Fibroblast of lung (primary cell): ENCODE data around the gene IFT122.

Source experiments
- EZH2 ChIP-seq: IDR thresholded peaks from 2 replicates; pipeline ENCODE4 v1.5.1; 2012; ENCODE audit warnings: low read length, control low read depth, mild to moderate bottlenecking; ENCODE audit errors: missing control alignments
- TF ChIP-seq, protein P1 (sequence below), 2 donors: IDR thresholded peaks in 1 of 2; conservative IDR thresholded peaks in 1 of 2; 1 replicate in 1 of 2; 2 replicates in 1 of 2; pipeline ENCODE4 v1.5.1; 2011 to 2012; ENCODE audit warnings: low read length in 2 of 2, control low read depth in 1 of 2, inconsistent platforms in 1 of 2, low read depth in 1 of 2, mild to moderate bottlenecking in 1 of 2

GRCh38 chr3:129543999-129544398 is 104.0 kb downstream of the IFT122 start:
- TF ChIP-seq, protein P1, sequence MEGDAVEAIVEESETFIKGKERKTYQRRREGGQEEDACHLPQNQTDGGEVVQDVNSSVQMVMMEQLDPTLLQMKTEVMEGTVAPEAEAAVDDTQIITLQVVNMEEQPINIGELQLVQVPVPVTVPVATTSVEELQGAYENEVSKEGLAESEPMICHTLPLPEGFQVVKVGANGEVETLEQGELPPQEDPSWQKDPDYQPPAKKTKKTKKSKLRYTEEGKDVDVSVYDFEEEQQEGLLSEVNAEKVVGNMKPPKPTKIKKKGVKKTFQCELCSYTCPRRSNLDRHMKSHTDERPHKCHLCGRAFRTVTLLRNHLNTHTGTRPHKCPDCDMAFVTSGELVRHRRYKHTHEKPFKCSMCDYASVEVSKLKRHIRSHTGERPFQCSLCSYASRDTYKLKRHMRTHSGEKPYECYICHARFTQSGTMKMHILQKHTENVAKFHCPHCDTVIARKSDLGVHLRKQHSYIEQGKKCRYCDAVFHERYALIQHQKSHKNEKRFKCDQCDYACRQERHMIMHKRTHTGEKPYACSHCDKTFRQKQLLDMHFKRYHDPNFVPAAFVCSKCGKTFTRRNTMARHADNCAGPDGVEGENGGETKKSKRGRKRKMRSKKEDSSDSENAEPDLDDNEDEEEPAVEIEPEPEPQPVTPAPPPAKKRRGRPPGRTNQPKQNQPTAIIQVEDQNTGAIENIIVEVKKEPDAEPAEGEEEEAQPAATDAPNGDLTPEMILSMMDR (conservative IDR thresholded peaks at IDR 0.05 in 1 of 2, IDR thresholded peaks at IDR 0.05 in 1 of 2; ENCODE audit: low read depth in 1 of 2, low read length in 2 of 2): no peak
- TF ChIP-seq EZH2: no peak
